HepG2 (cell line): ENCODE data around the gene FGFR3. TPM values are rescaled to one million over a fixed set of nuclear protein-coding genes. Genes with fewer than 3 reads are reported as not detected.
A peak's percentile ranks its signal among the peaks of the same experiment; 100 is the strongest.

Experiments
- AHR ChIP-seq: IDR thresholded peaks from 2 replicates; pipeline ENCODE4 v1.6.1; 2018; ENCODE audit warnings: missing genetic modification reagents, missing compliant biosample characterization
- ARHGAP35 ChIP-seq: sonication (generic); formaldehyde crosslinking; IDR thresholded peaks from 2 replicates; pipeline ENCODE4 v1.9.0; 2022; ENCODE audit warnings: mild to moderate bottlenecking, inconsistent platforms, moderate library complexity, missing genetic modification reagents, borderline replicate concordance
- BHLHE40 ChIP-seq: IDR thresholded peaks from 2 replicates; pipeline ENCODE4 v1.6.1; 2011; ENCODE audit warnings: low read length, improper control_type of control experiment
- GPN1 ChIP-seq: sonication (generic); formaldehyde crosslinking; IDR thresholded peaks from 2 replicates; pipeline ENCODE4 v1.5.1; 2020; ENCODE audit warnings: missing genetic modification reagents, borderline replicate concordance
- MEIS2 ChIP-seq: sonication (generic); formaldehyde crosslinking; IDR thresholded peaks from 2 replicates; pipeline ENCODE4 v1.9.0; 2021; ENCODE audit warnings: mild to moderate bottlenecking, missing genetic modification reagents
- MIXL1 ChIP-seq: IDR thresholded peaks from 2 replicates; pipeline ENCODE4 v1.6.1; 2016
- NFIB ChIP-seq: sonication (generic); formaldehyde crosslinking; IDR thresholded peaks from 2 replicates; pipeline ENCODE4 v1.9.0; 2021; ENCODE audit warnings: missing genetic modification reagents, mild to moderate bottlenecking, borderline replicate concordance
- PRPF4 ChIP-seq: fragments of 200-400 bp; formaldehyde crosslinking; IDR thresholded peaks from 2 replicates; pipeline ENCODE4 v1.6.1; 2016; ENCODE audit warnings: low read length, low read depth; ENCODE audit not compliant: poor library complexity, severe bottlenecking
- RFX3 ChIP-seq: IDR thresholded peaks from 2 replicates; pipeline ENCODE4 v1.6.1; 2016; ENCODE audit warnings: missing biosample characterization, missing genetic modification reagents
- SMAD3 ChIP-seq: sonication (generic); formaldehyde crosslinking; IDR thresholded peaks from 2 replicates; pipeline ENCODE4 v1.4.0; 2020; ENCODE audit warnings: missing genetic modification reagents
- SMYD3 ChIP-seq: sonication (generic); formaldehyde crosslinking; IDR thresholded peaks from 2 replicates; pipeline ENCODE4 v1.8.1; 2023; ENCODE audit warnings: mild to moderate bottlenecking, missing genetic modification reagents
- ZIK1 ChIP-seq: sonication (generic); formaldehyde crosslinking; IDR thresholded peaks from 2 replicates; pipeline ENCODE4 v1.5.0; 2020; ENCODE audit warnings: mild to moderate bottlenecking, low read depth, missing genetic modification reagents, borderline replicate concordance
- ZNF367 ChIP-seq: sonication (generic); formaldehyde crosslinking; IDR thresholded peaks from 2 replicates; pipeline ENCODE4 v1.4.0; 2020; ENCODE audit warnings: missing genetic modification reagents, borderline replicate concordance
- ZNF431 ChIP-seq: sonication (generic); formaldehyde crosslinking; IDR thresholded peaks from 2 replicates; pipeline ENCODE4 v1.9.0; 2022; ENCODE audit warnings: missing genetic modification reagents, low read depth, mild to moderate bottlenecking, borderline replicate concordance
- ZNF501 ChIP-seq: sonication (generic); formaldehyde crosslinking; IDR thresholded peaks from 2 replicates; pipeline ENCODE4 v1.5.1; 2020; ENCODE audit warnings: mild to moderate bottlenecking, moderate library complexity, missing genetic modification reagents
- ZNF615 ChIP-seq: sonication (generic); formaldehyde crosslinking; IDR thresholded peaks from 2 replicates; pipeline ENCODE4 v1.5.0; 2020; ENCODE audit warnings: mild to moderate bottlenecking, missing genetic modification reagents, borderline replicate concordance
- ZNF678 ChIP-seq: sonication (generic); formaldehyde crosslinking; IDR thresholded peaks from 2 replicates; pipeline ENCODE4 v1.4.0; 2020; ENCODE audit warnings: mild to moderate bottlenecking, missing genetic modification reagents
- ZNF737 ChIP-seq: sonication (generic); formaldehyde crosslinking; IDR thresholded peaks from 2 replicates; pipeline ENCODE4 v1.5.0; 2020; ENCODE audit warnings: missing genetic modification reagents, mild to moderate bottlenecking, borderline replicate concordance
- polyA plus RNA-seq, 8 experiments: library from polyadenylated mRNA; depleted of rRNA in 3 of 8; stranded (reverse) in 7 of 8; unstranded in 1 of 8; fragments of >200 nt; fragmentation: Illumina TruSeq in 4 of 8; extraction: Trizol in 4 of 8; gene quantifications; 2 replicates each; pipeline versions ENCODE4 v1.2.1 to v1.2.3, GENCODE V29; 2011 to 2016; ENCODE audit warnings: low read depth in 4 of 8, missing spikeins in 1 of 8, mixed read lengths in 1 of 8; ENCODE audit not compliant: insufficient read depth in 1 of 8
- total RNA-seq, 5 experiments: library from RNA; depleted of rRNA; stranded (reverse); fragments of >200 nt; fragmentation: Illumina TruSeq; extraction: Trizol; gene quantifications; 2 replicates each; pipeline ENCODE4 v1.2.3, GENCODE V29; 2016; ENCODE audit warnings: low read depth in 1 of 5
- TF ChIP-seq, protein P1 (sequence below): sonication (generic); formaldehyde crosslinking; IDR thresholded peaks from 2 replicates; pipeline ENCODE4 v1.4.0; 2020; ENCODE audit warnings: missing genetic modification reagents
- TF ChIP-seq, protein P2 (sequence below): IDR thresholded peaks from 2 replicates; pipeline ENCODE4 v1.6.1; 2016
- TF ChIP-seq, protein P3 (sequence below): sonication (generic); formaldehyde crosslinking; IDR thresholded peaks from 2 replicates; pipeline ENCODE4 v1.4.0; 2020; ENCODE audit warnings: mild to moderate bottlenecking, missing genetic modification reagents
- TF ChIP-seq, protein P4 (sequence below): sonication (generic); formaldehyde crosslinking; IDR thresholded peaks from 2 replicates; pipeline ENCODE4 v1.4.0; 2020; ENCODE audit warnings: missing genetic modification reagents, borderline replicate concordance
- TF ChIP-seq, protein P5 (sequence below): sonication (generic); formaldehyde crosslinking; IDR thresholded peaks from 2 replicates; pipeline ENCODE4 v1.4.0; 2020; ENCODE audit warnings: mild to moderate bottlenecking, missing genetic modification reagents

Gene FGFR3
- total and polyA plus RNA-seq, 2 of the 13 experiments (the other 11 are each of a cell fraction or from before 2014, with no cell fraction given): 103 to 109 TPM

DNA sequence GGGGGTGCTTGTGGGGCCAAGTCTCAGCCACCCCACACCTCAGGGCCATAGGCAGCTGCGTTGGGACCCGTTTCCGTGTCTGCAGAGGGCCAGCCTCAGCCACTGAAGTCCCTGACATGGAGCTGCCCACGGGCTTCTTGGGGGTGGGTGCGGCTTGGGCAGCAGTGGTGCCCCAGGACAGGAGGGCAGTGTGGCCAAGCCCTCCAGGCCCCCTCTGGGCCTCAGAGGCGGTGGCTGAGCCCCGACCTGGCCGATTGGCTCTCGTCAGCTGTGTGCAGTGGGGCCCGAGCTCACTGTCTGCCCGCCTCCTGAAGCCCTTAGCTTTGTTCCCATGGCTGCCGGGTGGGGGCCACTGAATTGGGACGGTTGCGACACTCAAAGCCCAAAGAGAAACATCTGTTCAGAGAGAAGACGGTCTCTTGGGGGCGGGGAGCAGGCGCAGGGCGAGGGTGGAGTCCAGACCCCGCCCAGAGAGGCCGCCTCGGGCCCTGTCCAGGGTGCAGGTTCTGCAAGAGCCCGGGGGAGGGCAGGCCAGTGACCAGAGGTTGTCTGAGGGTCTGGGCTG lies 9.1 kb downstream of the FGFR3 start (continued):
- TF ChIP-seq, protein P1, sequence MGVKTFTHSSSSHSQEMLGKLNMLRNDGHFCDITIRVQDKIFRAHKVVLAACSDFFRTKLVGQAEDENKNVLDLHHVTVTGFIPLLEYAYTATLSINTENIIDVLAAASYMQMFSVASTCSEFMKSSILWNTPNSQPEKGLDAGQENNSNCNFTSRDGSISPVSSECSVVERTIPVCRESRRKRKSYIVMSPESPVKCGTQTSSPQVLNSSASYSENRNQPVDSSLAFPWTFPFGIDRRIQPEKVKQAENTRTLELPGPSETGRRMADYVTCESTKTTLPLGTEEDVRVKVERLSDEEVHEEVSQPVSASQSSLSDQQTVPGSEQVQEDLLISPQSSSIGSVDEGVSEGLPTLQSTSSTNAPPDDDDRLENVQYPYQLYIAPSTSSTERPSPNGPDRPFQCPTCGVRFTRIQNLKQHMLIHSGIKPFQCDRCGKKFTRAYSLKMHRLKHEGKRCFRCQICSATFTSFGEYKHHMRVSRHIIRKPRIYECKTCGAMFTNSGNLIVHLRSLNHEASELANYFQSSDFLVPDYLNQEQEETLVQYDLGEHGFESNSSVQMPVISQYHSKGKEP (CRISPR knock-in tag): no peak
- TF ChIP-seq, protein P2, sequence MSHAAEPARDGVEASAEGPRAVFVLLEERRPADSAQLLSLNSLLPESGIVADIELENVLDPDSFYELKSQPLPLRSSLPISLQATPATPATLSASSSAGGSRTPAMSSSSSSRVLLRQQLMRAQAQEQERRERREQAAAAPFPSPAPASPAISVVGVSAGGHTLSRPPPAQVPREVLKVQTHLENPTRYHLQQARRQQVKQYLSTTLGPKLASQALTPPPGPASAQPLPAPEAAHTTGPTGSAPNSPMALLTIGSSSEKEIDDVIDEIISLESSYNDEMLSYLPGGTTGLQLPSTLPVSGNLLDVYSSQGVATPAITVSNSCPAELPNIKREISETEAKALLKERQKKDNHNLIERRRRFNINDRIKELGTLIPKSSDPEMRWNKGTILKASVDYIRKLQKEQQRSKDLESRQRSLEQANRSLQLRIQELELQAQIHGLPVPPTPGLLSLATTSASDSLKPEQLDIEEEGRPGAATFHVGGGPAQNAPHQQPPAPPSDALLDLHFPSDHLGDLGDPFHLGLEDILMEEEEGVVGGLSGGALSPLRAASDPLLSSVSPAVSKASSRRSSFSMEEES (CRISPR knock-in tag): no peak
- no peak for TF ChIP-seq SMYD3 (CRISPR knock-in tag)
- no peak for TF ChIP-seq MIXL1 (CRISPR knock-in tag)
- no peak for TF ChIP-seq ZNF367 (CRISPR knock-in tag)
- no peak for TF ChIP-seq ZNF615 (CRISPR knock-in tag)
- no peak for TF ChIP-seq ARHGAP35 (CRISPR knock-in tag)
- TF ChIP-seq ZNF678: no peak; the same call in 1 of the 2 replicates
- no peak for TF ChIP-seq AHR (CRISPR knock-in tag)
- peak; percentile 69; the same call in 1 of the 2 replicates for TF ChIP-seq ZNF501 (CRISPR knock-in tag)
- 0 out of 2 replicates have a peak, but pooled peaks have one; percentile 29 for TF ChIP-seq RFX3 (CRISPR knock-in tag)
- TF ChIP-seq ZNF737 (CRISPR knock-in tag): no peak
- no peak for TF ChIP-seq ZIK1 (CRISPR knock-in tag)
- TF ChIP-seq, protein P3, sequence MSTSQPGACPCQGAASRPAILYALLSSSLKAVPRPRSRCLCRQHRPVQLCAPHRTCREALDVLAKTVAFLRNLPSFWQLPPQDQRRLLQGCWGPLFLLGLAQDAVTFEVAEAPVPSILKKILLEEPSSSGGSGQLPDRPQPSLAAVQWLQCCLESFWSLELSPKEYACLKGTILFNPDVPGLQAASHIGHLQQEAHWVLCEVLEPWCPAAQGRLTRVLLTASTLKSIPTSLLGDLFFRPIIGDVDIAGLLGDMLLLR (CRISPR knock-in tag): 0 out of 2 replicates have a peak, but pooled peaks have one; percentile 31
- no peak for TF ChIP-seq ZNF431
- TF ChIP-seq PRPF4: no peak
- TF ChIP-seq SMAD3 (CRISPR knock-in tag): peak; percentile 68; the same call in 1 of the 2 replicates
- no peak for TF ChIP-seq GPN1 (CRISPR knock-in tag)
- TF ChIP-seq NFIB (CRISPR knock-in tag): no peak
- TF ChIP-seq, protein P4, sequence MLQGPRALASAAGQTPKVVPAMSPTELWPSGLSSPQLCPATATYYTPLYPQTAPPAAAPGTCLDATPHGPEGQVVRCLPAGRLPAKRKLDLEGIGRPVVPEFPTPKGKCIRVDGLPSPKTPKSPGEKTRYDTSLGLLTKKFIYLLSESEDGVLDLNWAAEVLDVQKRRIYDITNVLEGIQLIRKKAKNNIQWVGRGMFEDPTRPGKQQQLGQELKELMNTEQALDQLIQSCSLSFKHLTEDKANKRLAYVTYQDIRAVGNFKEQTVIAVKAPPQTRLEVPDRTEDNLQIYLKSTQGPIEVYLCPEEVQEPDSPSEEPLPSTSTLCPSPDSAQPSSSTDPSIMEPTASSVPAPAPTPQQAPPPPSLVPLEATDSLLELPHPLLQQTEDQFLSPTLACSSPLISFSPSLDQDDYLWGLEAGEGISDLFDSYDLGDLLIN (CRISPR knock-in tag): no peak
- TF ChIP-seq, protein P5, sequence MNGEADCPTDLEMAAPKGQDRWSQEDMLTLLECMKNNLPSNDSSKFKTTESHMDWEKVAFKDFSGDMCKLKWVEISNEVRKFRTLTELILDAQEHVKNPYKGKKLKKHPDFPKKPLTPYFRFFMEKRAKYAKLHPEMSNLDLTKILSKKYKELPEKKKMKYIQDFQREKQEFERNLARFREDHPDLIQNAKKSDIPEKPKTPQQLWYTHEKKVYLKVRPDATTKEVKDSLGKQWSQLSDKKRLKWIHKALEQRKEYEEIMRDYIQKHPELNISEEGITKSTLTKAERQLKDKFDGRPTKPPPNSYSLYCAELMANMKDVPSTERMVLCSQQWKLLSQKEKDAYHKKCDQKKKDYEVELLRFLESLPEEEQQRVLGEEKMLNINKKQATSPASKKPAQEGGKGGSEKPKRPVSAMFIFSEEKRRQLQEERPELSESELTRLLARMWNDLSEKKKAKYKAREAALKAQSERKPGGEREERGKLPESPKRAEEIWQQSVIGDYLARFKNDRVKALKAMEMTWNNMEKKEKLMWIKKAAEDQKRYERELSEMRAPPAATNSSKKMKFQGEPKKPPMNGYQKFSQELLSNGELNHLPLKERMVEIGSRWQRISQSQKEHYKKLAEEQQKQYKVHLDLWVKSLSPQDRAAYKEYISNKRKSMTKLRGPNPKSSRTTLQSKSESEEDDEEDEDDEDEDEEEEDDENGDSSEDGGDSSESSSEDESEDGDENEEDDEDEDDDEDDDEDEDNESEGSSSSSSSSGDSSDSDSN (CRISPR knock-in tag): peak; percentile 82
- TF ChIP-seq MEIS2 (CRISPR knock-in tag): no peak
- no peak for TF ChIP-seq BHLHE40
